Caco-2 (cell line): Measurements from ENCODE around the gene NXPH2. TPM values are rescaled to one million over a fixed set of nuclear protein-coding genes. Genes with fewer than 3 reads are reported as not detected.

Experiments
- BruUV-seq: library from RNA; stranded (reverse); fragments of 400-500 nt; replicated peaks from 2 replicates; lab custom pipeline; 2021; lab: Mats Ljungman, UMichigan
- CTCF ChIA-PET: fragments of 300-600 bp; sonication (Branson Sonifier 250); formaldehyde crosslinking; loops from one replicate; lab custom pipeline; 2022; ENCODE audit warnings: antibody characterized with exemption; lab: Charles Lee
- POLR2A ChIA-PET: fragments of 300-600 bp; sonication (Branson Sonifier 250); formaldehyde crosslinking; loops from one replicate; lab custom pipeline; 2022; ENCODE audit warnings: antibody characterized with exemption; lab: Charles Lee
- DNase-seq, 2 experiments: peaks; one replicate each; pipeline versions ENCODE4 v3.0.0 to v3.0.0-alpha.2; 2020 to 2022
- H3K27me3 ChIP-seq: replicated peaks from 2 replicates; pipeline ENCODE4 v1.6.0; 2011; ENCODE audit warnings: low read length; ENCODE audit not compliant: control insufficient read depth, insufficient read depth
- H3K36me3 ChIP-seq: 2 replicates; pipeline ENCODE4 v1.5.1; 2011; ENCODE audit warnings: low read length; ENCODE audit not compliant: control insufficient read depth, insufficient read depth
- H3K4me1 ChIP-seq: fragments of 250-450 bp; sonication (Bioruptor Pico); 2 replicates; pipeline ENCODE4 v1.5.1; 2020; ENCODE audit warnings: mild to moderate bottlenecking
- H3K4me3 ChIP-seq: 2 replicates; pipeline ENCODE4 v1.5.1; 2011; ENCODE audit warnings: low read depth, mild to moderate bottlenecking, control low read depth, low read length
- H3K9me3 ChIP-seq: fragments of 250-450 bp; sonication (Bioruptor Pico); 2 replicates; pipeline ENCODE4 v1.5.1; 2020; ENCODE audit warnings: mild to moderate bottlenecking, moderate library complexity
- H3K27ac Mint-ChIP-seq: one replicate; pipeline ENCODE4 v1.8.0; 2022; ENCODE audit warnings: mixed read lengths; ENCODE audit not compliant: unreplicated experiment
- H3K27me3 Mint-ChIP-seq: one replicate; pipeline ENCODE4 v1.8.0; 2022; ENCODE audit warnings: mixed read lengths; ENCODE audit not compliant: insufficient read depth, unreplicated experiment
- H3K36me3 Mint-ChIP-seq: one replicate; pipeline ENCODE4 v1.8.0; 2022; ENCODE audit warnings: mild to moderate bottlenecking, mixed read lengths; ENCODE audit not compliant: insufficient read depth, unreplicated experiment
- H3K4me1 Mint-ChIP-seq: one replicate; pipeline ENCODE4 v1.8.0; 2022; ENCODE audit warnings: low read depth, mixed read lengths; ENCODE audit not compliant: unreplicated experiment
- H3K4me3 Mint-ChIP-seq: one replicate; pipeline ENCODE4 v1.8.0; 2022; ENCODE audit warnings: mild to moderate bottlenecking, moderate library complexity, mixed read lengths; ENCODE audit not compliant: unreplicated experiment
- H3K9me3 Mint-ChIP-seq: one replicate; pipeline ENCODE4 v1.8.0; 2022; ENCODE audit warnings: mixed read lengths; ENCODE audit not compliant: unreplicated experiment
- CTCF ChIP-seq, 2 experiments: fragments of 200-600 bp in 1 of 2; IDR thresholded peaks; 1 replicate in 1 of 2; 2 replicates in 1 of 2; pipeline versions ENCODE4 v1.5.1 to v1.8.0; 2011 to 2022; ENCODE audit warnings: antibody characterized with exemption in 1 of 2, control low read depth in 1 of 2, inconsistent platforms in 1 of 2, low read depth in 1 of 2, low read length in 1 of 2, mild to moderate bottlenecking in 1 of 2, moderate library complexity in 1 of 2; ENCODE audit not compliant: insufficient read depth in 1 of 2, severe bottlenecking in 1 of 2, unreplicated experiment in 1 of 2
- intact Hi-C: fragments of 100-400 bp; cut with micrococcal nuclease; formaldehyde crosslinking; loops from one replicate; pipeline ENCODE4 v1.10.0; 2022; ENCODE audit not compliant: unreplicated experiment
- total RNA-seq: library from RNA; stranded (reverse); gene quantifications from 2 replicates; pipeline ENCODE4 v1.2.3, GENCODE V29; 2022

NXPH2 gene
- total RNA-seq, 1 experiment from 2014 or later = not detected

- no peak for TF ChIP-seq CTCF (IDR thresholded peaks at IDR 0.05; ENCODE audit: insufficient read depth in 1 of 2, low read depth in 1 of 2, low read length in 1 of 2, severe bottlenecking in 1 of 2, unreplicated experiment in 1 of 2)
- POLR2A ChIA-PET = no interaction called here
- Histone ChIP-seq H3K4me1 (no peaks in the 10 kb centered on the region), H3K9me3 (peaks cover 28% of the 10 kb centered on the region), H3K36me3 (no peaks in the 10 kb centered on the region), H3K4me3 (no peak overlapping the region), H3K27me3 (no peaks in the 10 kb centered on the region)
- no peak overlapping the region for H3K27ac Mint-ChIP-seq
- intact Hi-C loops = no loop called here
- no TSS peak for BruUV-seq
- H3K36me3 Mint-ChIP-seq = no peaks in the 10 kb centered on the region
- CTCF ChIA-PET = no interaction called here
- no peak for DNase-seq
- peaks cover 32% of the 10 kb centered on the region for H3K9me3 Mint-ChIP-seq
- H3K4me1 Mint-ChIP-seq = no peaks in the 10 kb centered on the region
- no peak overlapping the region for H3K4me3 Mint-ChIP-seq
- H3K27me3 Mint-ChIP-seq = no peaks in the 10 kb centered on the region
Measured at GRCh38 chr2:138732651-138733050, 47.5 kb downstream of the NXPH2 start.

- H3K9me3 Mint-ChIP-seq = peaks cover 20% of the 10 kb centered on the region
- intact Hi-C loops = no loop called here
Measured at GRCh38 chr2:138730497-138731030, 49.6 kb downstream of the NXPH2 start.

GRCh38 chr2:138727956-138728355 lies 52.2 kb downstream of the NXPH2 start:
- Mint-ChIP-seq H3K27me3 (no peaks in the 10 kb centered on the region), H3K9me3 (no peaks in the 10 kb centered on the region), H3K27ac (no peak overlapping the region), H3K4me3 (no peak overlapping the region), H3K4me1 (peaks cover 7% of the 10 kb centered on the region), H3K36me3 (no peaks in the 10 kb centered on the region)
- H3K36me3 ChIP-seq = no peaks in the 10 kb centered on the region
- no peak for DNase-seq
- BruUV-seq = no TSS peak
- H3K27me3 ChIP-seq = no peaks in the 10 kb centered on the region
- no peak overlapping the region for H3K4me3 ChIP-seq
- intact Hi-C loops = loop anchor here (1.0 to 10.0 kb wide), 7 partner anchors 59 to 803 kb away; partner anchors contain the start of gene HNMT
- ChIA-PET POLR2A (no interaction called here), CTCF (no interaction called here)
- TF ChIP-seq CTCF (IDR thresholded peaks at IDR 0.05; ENCODE audit: insufficient read depth in 1 of 2, low read depth in 1 of 2, low read length in 1 of 2, severe bottlenecking in 1 of 2, unreplicated experiment in 1 of 2) = no peak
- no peaks in the 10 kb centered on the region for H3K9me3 ChIP-seq
- H3K4me1 ChIP-seq = peaks cover 28% of the 10 kb centered on the region

More at GRCh38 chr2:138730497-138731030, 49.6 kb downstream of the NXPH2 start:
- BruUV-seq = no TSS peak
- Mint-ChIP-seq H3K4me1 (no peaks in the 10 kb centered on the region), H3K27me3 (no peaks in the 10 kb centered on the region), H3K36me3 (no peaks in the 10 kb centered on the region), H3K4me3 (no peak overlapping the region), H3K27ac (no peak overlapping the region)
- POLR2A ChIA-PET = no interaction called here
- no peak for DNase-seq
- H3K9me3 ChIP-seq = peaks cover 11% of the 10 kb centered on the region
- TF ChIP-seq CTCF (IDR thresholded peaks at IDR 0.05; ENCODE audit: insufficient read depth in 1 of 2, low read depth in 1 of 2, low read length in 1 of 2, severe bottlenecking in 1 of 2, unreplicated experiment in 1 of 2) = no peak
- H3K36me3 ChIP-seq = no peaks in the 10 kb centered on the region
- no peaks in the 10 kb centered on the region for H3K27me3 ChIP-seq
- CTCF ChIA-PET = interaction anchor here (0.6 kb wide), 1 partner anchor 125 kb away, joined by 3 read pairs; no protein-coding TSS in a partner anchor
- peaks cover 7% of the 10 kb centered on the region for H3K4me1 ChIP-seq
- no peak overlapping the region for H3K4me3 ChIP-seq
